ENCODE data around the gene CACNG7.
A peak's percentile ranks its signal among the peaks of the same experiment; 100 is the strongest.

CACNG7 gene

DNA sequence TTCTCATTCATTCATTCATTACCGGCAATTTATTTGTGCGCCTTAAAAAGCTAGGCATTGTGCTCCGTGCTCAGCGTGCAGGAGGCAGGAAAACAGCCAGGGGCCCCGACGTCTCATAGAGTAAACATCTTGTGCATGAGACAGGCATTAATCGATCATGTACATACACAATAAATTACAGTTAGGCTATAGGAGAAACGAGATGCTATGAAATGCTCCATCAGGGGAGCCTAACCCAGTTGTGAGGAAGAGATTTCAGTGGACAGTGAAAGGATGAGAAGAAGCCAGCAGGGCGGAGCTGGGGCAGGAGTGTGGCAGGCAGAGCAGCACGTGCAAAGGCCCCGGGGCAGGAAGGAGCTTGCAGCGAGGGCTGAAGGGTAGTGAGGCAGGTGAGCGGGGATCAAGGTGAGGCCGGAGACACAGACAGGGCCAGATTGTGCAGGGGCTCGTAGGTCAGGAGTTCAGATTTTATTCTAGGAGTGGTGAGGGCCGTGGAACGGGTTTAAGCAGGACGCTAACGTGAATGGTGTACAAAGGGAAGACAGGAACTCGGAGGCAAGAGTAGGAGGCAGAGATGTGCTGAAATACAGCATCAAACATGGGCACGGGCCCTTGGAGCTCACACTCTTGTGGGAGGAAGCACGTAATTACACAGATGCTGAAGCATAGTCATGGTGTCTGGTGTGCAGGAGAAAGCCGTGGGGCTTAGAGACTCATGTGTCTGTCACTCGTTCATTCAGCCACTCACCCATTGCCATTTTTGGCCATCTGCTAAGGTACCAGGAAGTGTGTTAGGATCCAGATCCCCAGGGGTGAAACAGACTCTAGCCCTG, 74.6 kb downstream of the CACNG7 start:
- DNase-seq (ENCODE audit: low spot score) = no peak

DNA sequence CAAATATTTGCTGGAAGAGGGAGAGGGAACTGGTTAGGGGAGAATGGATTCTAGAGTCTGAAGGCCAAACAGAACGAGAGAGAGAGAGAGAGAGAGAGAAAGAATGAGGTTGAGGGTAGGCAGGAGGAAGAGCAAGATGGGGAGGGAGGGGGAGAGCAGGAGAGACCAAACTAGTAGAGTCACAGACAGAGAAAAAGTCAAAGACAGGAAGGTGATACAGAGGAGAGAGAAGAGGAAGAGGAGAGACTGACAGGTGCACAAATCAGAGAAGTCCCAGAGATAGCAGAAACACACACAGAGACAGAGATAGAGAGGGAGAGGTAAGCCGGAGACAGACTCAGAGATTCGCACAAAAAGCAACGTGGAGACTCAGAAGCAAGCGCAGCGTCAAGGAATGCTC, 76.8 kb downstream of the CACNG7 start:
- no peak for DNase-seq (ENCODE audit: low spot score)

DNA sequence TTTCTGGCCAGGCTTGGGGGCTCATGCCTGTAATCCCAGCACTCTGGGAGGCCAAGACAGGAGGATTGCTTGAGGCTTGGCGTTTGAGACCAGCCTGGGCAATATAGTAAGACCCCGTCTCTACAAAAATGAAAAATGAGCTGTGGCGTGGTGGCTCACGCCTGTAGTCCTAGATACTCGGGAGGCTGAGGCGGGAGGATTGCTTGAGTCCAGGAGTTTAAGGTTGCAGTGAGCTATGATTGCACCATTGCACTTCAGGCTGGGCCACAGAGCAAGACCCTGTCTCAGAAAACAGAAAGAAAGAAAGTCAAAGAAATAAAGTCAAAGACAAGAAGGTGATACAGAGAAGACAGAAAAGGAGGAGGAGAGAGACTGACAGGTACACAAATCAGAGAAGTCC, 79.9 kb downstream of the CACNG7 start:
- no peak for DNase-seq (ENCODE audit: low spot score)

DNA sequence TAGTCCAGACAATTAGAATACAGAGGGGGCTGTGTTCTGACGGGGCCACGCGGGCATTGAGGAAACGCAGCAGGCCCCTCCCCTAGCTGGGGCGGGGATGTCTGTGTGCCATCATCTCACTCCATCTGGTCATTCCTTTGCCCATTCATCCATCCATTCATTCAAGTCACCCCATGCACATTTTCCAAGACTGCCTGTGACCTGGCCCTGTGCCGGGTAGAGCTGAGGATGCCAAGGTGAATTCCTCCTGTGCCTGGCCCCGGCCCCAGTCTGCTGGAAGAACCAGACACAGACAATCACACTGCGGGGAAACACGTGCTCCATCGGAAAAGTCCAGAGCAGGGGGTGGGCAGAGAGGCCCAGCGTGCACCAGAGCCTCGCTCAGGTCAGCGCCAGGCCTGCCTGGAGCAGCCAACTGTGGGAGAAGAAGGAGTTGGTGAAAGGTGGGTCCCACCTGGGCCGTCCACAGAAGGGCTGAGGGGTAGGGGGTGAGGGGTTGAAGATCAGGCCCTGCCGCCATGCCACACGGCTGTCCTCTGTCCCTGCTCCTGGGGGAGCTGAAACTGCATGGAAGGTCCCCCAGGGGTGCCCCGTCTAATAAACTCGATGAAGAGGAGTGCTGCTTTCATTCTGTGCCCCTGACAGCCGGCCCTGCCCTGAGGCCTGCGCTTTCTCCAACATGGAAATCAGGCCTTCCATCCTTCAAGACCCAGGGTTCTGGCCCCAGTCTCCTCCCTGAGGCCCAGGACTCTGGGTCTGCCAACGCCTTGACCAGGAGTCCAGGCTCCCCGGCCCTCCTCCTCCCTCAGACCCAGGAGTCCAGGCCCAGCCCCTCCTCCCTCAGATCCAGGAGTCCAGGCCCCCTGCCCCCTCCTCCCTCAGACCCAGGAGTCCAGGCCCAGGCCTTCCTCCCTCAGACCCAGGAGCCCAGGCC, 80.8 kb downstream of the CACNG7 start:
- DNase-seq (ENCODE audit: low spot score) = no peak

DNA sequence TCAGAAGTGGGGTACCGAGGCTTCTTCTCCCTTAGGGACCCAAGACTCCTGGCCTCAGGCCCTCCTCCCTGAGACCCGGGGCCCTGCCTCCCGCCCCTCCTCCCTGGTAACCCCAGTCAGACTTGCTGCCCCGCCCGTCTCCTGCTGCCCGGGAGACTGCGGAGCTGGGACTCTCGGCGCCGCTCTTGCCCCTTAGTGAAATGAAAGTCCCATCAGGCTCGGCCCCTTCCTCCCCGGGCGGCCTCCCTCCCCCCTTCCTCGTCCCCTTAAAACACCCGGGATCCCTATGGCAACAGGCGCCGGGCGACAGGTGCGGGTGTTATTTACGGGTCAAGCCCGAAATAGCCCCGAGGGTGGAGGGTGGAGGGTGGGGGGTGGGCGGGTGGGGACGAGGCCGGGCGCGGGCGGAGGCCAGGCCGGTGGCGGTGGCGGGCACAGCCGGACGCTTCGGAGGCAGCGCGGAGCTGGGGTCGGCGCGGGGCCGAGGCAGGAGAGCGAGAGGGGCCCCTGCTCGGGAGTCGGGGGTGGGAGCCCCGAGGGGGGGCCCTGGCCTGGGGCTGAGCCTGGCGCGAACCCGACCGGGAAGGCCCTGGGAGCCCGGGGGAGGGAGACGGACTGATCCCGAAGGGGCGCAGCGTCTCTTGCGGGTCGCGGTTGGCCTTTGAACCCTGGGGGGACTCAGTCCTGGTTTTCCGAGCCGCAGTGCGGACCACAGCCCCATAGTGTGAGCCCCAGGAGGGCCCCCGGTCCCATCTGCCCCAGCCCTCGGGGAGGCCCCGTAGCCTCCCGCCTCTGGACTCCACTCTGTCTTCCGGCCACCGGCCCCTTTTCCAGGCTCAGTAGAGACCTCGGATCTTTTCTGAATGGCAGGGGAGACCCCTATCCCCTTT, 82.4 kb downstream of the CACNG7 start, which contains the start of gene CACNG6:
CACNG6 (plus strand) TSS at position 414 of the 890 bp plus-strand sequence. CDS start 1,241 bp downstream, outside the sequence.
- peak; percentile 71 for DNase-seq (ENCODE audit: low spot score)

DNA sequence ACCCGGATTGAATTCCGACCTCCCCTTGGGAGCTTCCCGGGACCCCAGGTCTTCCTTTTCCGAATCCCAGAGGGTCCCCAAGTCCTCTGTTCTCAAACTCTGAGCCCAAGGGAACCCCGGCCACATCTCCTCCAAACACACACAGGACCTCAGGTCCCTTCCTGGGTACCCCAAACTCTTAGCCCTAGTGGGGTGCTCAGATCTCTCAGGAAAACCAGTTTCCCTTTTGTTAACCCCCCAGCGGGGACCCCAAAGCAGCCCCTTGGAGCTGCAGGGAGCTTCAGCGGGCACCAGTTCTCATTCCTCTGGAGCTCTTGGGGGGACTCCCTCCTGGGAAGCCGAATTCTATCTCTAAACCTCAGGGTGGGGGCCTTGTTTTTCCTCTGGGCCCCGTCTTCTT, 83.1 kb downstream of the CACNG7 start:
- no peak for DNase-seq (ENCODE audit: low spot score)

DNA sequence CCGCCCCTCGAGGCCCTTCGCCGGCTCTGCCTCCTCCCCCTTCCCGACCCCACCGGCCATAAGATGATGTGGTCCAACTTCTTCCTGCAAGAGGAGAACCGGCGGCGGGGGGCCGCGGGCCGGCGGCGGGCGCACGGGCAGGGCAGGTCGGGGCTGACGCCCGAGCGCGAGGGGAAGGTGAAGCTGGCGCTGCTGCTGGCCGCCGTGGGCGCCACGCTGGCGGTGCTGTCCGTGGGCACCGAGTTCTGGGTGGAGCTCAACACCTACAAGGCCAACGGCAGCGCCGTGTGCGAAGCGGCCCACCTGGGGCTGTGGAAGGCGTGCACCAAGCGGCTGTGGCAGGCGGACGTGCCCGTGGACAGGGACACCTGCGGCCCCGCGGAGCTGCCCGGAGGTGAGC, 83.7 kb downstream of the CACNG7 start:
- no peak for DNase-seq (ENCODE audit: low spot score)

DNA sequence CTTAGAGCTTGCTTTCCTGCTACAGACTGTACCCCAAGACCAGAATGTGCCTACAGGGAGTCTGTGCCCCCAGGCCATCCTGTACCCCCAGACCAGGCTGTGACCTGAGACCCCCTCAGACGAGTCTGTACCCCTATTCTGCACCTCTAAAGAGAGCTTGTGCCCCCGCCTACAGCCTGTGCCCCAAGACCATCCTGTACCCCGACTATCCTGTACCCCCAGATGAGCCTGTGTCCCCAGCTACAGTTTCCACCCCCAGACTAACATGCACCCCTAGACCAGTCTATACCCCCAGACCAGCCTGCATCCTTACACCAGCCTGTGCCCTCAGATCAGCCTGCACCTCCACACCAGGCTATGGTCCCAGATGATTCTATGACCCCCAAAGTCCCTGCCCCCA, 84.4 kb downstream of the CACNG7 start:
- DNase-seq (ENCODE audit: low spot score) = no peak

Measured in ecto neural progenitor cell (in vitro differentiated cells).